Measurements from ENCODE around the gene MYO1D.

The MYO1D gene

GRCh38 chr17:32847977-32848376 is 28.9 kb downstream of the MYO1D start:
- H3K4me3 ChIP-seq (ENCODE audit: low read length): no peak overlapping the region
- TF ChIP-seq, protein P1, sequence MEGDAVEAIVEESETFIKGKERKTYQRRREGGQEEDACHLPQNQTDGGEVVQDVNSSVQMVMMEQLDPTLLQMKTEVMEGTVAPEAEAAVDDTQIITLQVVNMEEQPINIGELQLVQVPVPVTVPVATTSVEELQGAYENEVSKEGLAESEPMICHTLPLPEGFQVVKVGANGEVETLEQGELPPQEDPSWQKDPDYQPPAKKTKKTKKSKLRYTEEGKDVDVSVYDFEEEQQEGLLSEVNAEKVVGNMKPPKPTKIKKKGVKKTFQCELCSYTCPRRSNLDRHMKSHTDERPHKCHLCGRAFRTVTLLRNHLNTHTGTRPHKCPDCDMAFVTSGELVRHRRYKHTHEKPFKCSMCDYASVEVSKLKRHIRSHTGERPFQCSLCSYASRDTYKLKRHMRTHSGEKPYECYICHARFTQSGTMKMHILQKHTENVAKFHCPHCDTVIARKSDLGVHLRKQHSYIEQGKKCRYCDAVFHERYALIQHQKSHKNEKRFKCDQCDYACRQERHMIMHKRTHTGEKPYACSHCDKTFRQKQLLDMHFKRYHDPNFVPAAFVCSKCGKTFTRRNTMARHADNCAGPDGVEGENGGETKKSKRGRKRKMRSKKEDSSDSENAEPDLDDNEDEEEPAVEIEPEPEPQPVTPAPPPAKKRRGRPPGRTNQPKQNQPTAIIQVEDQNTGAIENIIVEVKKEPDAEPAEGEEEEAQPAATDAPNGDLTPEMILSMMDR (IDR thresholded peaks at IDR 0.05; ENCODE audit: insufficient read depth, low read depth, low read length, missing control alignments): no peak
- DNase-seq (ENCODE audit: low read depth): no peak

GRCh38 chr17:32846143-32846542 is 30.8 kb downstream of the MYO1D start:
- TF ChIP-seq, protein P1 (IDR thresholded peaks at IDR 0.05; ENCODE audit: insufficient read depth, low read depth, low read length, missing control alignments): no peak
- DNase-seq (ENCODE audit: low read depth): no peak
- H3K4me3 ChIP-seq (ENCODE audit: low read length): no peak overlapping the region

DNA sequence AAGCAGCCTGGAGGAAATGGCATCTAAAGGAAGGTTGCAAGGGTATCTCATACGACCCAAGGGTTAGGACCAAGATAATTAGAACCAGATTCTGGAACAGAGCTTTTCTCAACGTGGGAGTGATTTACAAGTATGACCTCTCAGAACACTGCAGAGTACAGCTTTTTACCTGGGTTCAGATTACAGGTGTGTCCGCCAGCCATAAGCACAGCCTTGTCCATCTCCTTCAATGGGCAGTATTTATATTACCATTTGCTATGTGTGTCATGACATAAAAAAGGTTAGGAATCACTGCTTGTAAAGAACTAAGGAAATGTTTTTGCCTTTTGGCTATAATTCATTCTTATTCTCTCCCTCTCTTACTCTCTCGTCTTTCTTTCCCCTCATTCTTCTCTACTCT is 36.7 kb downstream of the MYO1D start:
- no peak for DNase-seq (ENCODE audit: low read depth)
- H3K4me3 ChIP-seq (ENCODE audit: low read length): no peak overlapping the region
- TF ChIP-seq, protein P1 (IDR thresholded peaks at IDR 0.05; ENCODE audit: insufficient read depth, low read depth, low read length, missing control alignments): no peak

- no peak overlapping the region for H3K4me3 ChIP-seq (ENCODE audit: low read length)
- TF ChIP-seq, protein P1 (IDR thresholded peaks at IDR 0.05; ENCODE audit: insufficient read depth, low read depth, low read length, missing control alignments): no peak
- no peak for DNase-seq (ENCODE audit: low read depth)
These were observed 40.4 kb downstream of the MYO1D start for GRCh38 chr17:32836527-32836926.

DNA sequence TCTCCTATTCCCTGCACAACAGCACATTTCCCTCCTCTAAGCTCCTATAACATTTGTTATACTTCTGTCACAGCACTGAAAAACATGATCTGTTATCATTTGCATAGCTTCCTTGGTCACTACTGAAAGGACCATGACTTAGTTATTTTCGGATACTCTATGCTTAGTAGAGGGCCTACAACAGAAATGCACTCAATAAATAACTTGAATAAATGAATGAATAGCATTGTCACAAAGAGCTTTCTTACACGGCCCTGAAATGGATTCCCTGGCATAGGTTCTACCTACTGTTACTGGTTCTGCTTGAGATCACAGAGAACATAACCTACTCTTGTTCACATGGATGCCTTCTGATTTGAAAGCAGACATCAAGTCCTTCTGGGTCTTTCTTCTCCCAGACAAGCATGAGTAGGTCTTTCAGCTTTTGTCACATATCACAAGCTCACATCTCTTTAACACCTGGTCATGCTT is 41.6 kb downstream of the MYO1D start:
- no peak for DNase-seq (ENCODE audit: low read depth)
- no peak overlapping the region for H3K4me3 ChIP-seq (ENCODE audit: low read length)
- TF ChIP-seq, protein P1 (IDR thresholded peaks at IDR 0.05; ENCODE audit: insufficient read depth, low read depth, low read length, missing control alignments): no peak

DNA sequence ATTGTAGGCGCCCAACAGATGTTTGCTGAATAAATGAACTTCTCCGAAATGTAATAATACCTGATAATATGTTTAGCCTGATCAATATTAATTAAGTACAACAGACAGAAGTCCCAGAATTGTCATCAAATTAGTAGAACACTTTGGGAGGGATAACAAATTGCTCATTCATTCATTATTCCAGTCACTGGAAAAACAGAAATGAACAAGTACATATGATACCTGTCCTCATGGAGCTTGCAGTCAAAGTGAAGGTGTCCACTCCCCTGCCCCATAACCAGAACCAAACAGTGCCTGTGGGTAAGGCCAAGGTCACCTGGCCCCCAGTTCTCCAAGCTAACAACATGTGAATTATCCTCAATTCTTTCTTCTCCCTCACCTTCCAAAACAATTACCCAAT is 42.8 kb downstream of the MYO1D start:
- TF ChIP-seq, protein P1 (IDR thresholded peaks at IDR 0.05; ENCODE audit: insufficient read depth, low read depth, low read length, missing control alignments): no peak
- no peak overlapping the region for H3K4me3 ChIP-seq (ENCODE audit: low read length)
- DNase-seq (ENCODE audit: low read depth): no peak

- DNase-seq (ENCODE audit: low read depth): no peak
- H3K4me3 ChIP-seq (ENCODE audit: low read length): no peak overlapping the region
- TF ChIP-seq, protein P1 (IDR thresholded peaks at IDR 0.05; ENCODE audit: insufficient read depth, low read depth, low read length, missing control alignments): no peak
These were observed 43.4 kb downstream of the MYO1D start for GRCh38 chr17:32833526-32833925.

Data from epithelial cell of esophagus (primary cell).